ENCODE data around the gene CLDN18. TPM values are rescaled to one million over a fixed set of nuclear protein-coding genes. Genes with fewer than 3 reads are reported as not detected.

Gene CLDN18
- total and polyA plus RNA-seq, 9 of the 15 experiments (the other 6 are each of a cell fraction or from before 2014, with no cell fraction given), result 0.11 TPM; not detected in 8

DNA sequence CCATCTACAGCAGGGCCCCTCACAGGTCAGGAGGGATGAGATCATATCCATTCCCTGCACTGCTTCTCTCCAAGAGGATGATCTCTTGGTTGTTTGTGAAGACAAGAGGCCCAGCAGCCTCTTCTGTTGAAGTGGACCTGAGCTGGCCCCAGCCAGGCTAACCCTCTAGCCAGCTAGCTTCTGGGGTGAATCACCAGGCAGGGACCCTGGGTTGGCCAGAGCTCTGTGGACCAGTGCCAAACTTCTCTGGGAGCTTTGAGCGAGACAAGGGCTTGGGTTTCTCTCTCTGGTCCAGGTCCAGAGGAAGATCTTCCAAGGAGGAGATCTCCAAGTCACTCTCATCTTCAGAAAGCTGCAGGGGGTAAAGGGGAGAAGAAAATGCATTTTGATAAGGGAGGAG is 52.7 kb downstream of the CLDN18 start:
- no TSS peak for BruUV-seq (replicated peaks)
- no peaks in the 10 kb centered on the region for H3K36me3 ChIP-seq (ENCODE audit: control insufficient read depth, insufficient read depth, low read length)
- WGBS (ENCODE audit: insufficient coverage, low coverage, missing lambda C conversion rate), result no CpG with 5 or more reads among the region's 1 CpG
- ATAC-seq (no peak), FAIRE-seq (no peak), DNase-seq (ENCODE audit: extremely low read depth in 1 of 4, low spot score in 3 of 4) (no peak)
- peaks cover 0 to 11% of the 10 kb centered on the region in 2 experiments; a peak in 1 of 5 replicates for H3K27me3 ChIP-seq (ENCODE audit: control insufficient read depth in 2 of 2, insufficient read depth in 2 of 2, low read length in 2 of 2)
- in situ Hi-C loops (cut with MboI), result loop anchor here (25.0 kb wide), 1 partner anchor 875 kb away; the partner anchor contains the start of genes FOXL2 and FOXL2NB
- H4K20me1 ChIP-seq (replicated peaks; ENCODE audit: control insufficient read depth, insufficient read depth, low read length), result no peaks in the 10 kb centered on the region
- TF ChIP-seq E2F8 (IDR thresholded peaks at IDR 0.05; ENCODE audit: low read depth, partially characterized antibody), result no peak
- no peak for TF ChIP-seq ETV6 (IDR thresholded peaks at IDR 0.05; ENCODE audit: borderline replicate concordance in 1 of 2, low read depth in 2 of 2, low read length in 1 of 2)
- TF ChIP-seq ETV6 (CRISPR knock-in tag; IDR thresholded peaks at IDR 0.05; ENCODE audit: borderline replicate concordance), result no peak
- H3K79me2 ChIP-seq (ENCODE audit: control insufficient read depth, insufficient read depth, low read length), result no peaks in the 10 kb centered on the region
- H3K9me3 ChIP-seq (replicated peaks; ENCODE audit: control insufficient read depth, insufficient read depth, low read depth, low read length), result no peaks in the 10 kb centered on the region
- intact Hi-C loops (cut with micrococcal nuclease), result loop anchor here (10.0 kb wide), 3 partner anchors 212 to 882 kb away; partner anchors contain the start of genes FOXL2, FOXL2NB and NME9
- H3K4me1 ChIP-seq (replicated peaks in 1 of 2; ENCODE audit: control insufficient read depth in 2 of 2, insufficient read depth in 2 of 2, low read length in 2 of 2), result no peaks in the 10 kb centered on the region
- H3K9ac ChIP-seq (ENCODE audit: insufficient read depth in 1 of 2, low read depth in 2 of 2, low read length in 2 of 2), result no peak overlapping the region
- no peak overlapping the region for H3K4me3 ChIP-seq
- H2AFZ ChIP-seq (ENCODE audit: low read depth, low read length), result no peak overlapping the region
- H3K9me1 ChIP-seq (ENCODE audit: control insufficient read depth, insufficient read depth, low read length), result no peaks in the 10 kb centered on the region
- CTCF ChIA-PET (ENCODE audit: low intra/inter-chr PET ratio), result no interaction called here
- POLR2A ChIA-PET, result no interaction called here
- no peak overlapping the region for H3K27ac ChIP-seq (ENCODE audit: extremely low read depth, low read depth, low read length)
- H3K4me2 ChIP-seq (ENCODE audit: insufficient read depth, low read length), result no peak overlapping the region
